Pons (tissue), 1 donor: ENCODE results near the gene PNPLA7.
"Not testable (repeated sequence)": the region's sequence is repeated elsewhere in the genome, so short reads cannot be mapped to it uniquely, and the experiment has no call there.

Experiments
- DNase-seq: peaks from one replicate; pipeline ENCODE4 v3.0.0-alpha.2; 2016; ENCODE audit warnings: low spot score

Gene PNPLA7

DNA sequence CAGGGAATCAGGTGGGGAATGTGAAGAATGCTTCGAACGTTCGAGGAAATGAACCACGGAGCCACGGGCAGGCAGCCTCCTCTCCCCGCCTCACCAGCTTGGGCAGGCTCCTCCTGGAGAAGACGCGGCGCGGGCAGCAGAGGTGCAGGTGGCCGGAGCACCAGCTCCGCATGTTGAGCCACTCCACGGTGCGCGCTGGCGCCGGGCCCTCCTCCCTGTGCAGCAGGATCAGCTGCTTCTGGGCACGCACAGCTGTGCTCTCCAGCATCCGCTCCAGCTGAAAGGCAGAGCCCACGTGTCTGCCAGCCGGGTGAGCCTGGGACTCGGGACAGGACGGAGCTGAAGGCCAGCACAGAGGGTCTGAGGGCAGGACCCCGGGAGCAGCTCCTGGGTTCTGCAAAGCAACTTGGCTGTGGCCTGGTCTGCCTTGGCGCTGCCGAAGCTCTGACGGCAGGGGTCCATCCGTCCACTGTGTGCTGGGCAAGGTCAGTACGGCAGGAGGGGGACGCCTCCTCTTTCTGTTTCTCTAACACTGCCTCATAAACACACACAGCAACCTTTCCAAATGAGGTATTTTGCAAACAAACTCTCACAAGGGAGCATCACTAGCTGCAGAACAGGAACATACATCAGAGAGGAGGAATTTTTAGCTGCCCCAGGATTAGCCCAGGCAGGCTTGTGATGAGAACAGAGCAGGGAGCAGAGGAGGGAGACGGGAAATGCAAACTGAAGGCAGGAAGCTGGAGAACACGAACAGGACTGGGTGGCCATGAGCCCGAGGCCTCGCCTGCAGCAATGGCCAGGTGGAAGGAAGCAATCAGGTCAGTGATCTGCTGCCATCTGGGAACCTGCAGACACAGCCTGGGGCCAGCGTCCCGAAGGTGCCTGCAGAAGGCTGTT is 71.0 kb downstream of the PNPLA7 start:
- peak; percentile 15 for DNase-seq

DNA sequence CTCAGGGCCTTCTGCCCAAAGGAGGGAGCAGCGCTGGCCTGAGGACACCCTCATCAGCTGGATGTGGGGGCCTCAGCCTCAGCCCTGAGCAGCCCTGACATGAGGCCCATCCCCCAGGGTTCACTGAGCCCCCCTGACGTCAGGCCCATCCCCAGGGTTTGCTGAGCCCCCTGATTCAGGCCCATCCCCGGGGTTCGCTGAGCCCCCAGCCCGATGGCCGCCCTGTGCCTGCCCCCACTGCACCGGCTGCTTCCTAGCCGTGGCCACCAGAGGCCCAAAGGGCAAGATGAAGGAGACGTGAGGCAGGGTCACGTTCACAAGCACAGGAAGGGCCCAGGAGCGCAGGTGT is 71.6 kb downstream of the PNPLA7 start:
- no peak for DNase-seq

DNA sequence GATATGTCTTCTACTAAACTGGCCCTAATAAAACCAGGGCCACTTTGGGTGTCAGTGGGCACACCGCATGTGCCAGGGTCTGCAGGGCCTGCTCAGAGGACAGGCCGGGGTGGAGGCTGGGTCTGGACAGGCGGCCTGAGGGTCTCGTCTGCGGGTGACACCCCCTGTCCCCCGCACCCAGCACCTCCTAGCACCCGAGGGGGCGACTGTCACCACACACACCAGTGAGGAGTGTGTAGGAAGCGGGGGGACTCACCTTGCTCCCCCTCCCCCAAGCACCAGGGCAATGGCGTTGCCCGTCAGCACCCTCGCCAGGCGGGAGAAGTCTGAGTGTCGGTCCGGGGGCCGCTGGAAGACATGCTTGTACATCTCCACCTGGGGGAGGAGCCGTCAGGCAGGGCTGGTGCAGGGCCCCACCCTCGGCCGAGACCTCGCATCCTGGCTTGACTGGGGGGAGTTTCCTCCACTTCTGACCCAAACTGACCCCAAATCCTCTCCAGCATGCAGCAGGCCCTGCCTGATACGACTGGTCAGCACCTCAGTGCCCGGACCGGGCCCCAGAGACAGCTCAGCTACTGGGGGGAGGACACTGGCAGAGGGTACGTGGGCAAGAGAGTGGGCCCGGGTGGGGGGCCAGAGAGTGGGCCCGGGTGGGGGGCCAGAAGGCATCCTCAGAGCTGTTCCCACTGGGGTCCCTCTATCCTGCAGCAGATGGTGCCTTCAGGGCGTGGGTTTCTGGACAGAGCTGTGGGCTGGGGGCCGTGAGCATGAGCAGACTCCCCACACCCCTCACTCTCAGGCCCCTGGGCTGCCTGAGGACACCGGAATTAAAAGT is 72.2 kb downstream of the PNPLA7 start:
- DNase-seq = no peak

DNA sequence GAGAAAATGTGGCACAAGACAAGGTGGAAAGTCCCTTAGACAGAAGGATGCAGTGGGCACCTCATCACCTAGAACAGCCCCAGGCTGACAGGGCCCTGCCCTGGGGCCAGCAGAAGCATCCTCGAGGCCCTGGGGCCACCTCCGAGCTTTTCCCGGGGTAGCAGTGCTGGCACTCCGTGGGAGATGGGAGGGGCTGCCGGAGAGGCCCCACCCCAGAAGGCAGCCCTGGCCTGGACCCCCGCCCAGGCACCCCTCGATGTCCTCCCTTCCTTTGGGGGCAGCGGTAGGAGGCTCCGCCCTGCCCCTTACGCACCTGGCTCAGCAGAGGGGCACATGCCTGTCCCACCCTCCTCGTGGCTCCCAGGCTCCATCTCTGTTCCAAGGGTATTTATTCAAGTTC is 73.3 kb downstream of the PNPLA7 start:
- DNase-seq = no peak

DNA sequence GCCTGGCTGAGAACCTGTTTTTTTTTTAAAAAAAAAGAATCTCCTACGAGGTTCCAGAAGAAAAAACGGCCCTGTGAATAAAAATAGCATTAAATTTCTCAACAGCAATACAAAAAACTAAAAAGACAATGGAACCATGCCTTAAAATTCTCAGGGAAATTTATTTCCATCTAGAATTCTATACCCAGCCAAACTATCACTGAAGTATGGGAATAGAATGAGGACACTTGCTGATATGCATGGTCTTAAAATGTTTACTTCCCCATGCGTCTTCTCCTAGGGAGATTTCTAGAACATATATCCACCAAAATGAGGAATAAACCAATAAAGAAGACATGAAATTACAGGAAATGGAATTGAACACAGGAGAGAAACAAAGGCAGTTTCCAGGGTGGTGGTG is 74.5 kb downstream of the PNPLA7 start:
- DNase-seq = no peak

DNA sequence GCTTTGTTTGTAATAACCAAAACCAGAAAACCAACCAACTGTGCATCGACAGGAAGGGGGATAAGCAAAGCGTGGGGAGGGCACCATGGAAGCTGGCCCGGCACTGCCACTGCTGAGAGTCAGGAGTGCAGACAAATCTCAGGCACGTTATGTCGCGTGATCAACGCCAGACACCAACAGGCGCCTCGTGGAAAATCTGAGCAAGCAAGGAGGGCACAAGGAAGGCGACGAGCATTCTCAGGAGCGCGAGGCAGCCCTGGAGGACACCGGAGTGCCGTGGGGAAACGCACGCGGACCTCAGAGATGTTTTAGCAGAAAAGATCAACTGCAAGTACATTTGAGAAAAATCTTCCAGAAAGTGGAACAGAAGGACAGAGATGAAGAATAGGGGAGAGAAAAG is 75.9 kb downstream of the PNPLA7 start:
- DNase-seq = no peak

DNA sequence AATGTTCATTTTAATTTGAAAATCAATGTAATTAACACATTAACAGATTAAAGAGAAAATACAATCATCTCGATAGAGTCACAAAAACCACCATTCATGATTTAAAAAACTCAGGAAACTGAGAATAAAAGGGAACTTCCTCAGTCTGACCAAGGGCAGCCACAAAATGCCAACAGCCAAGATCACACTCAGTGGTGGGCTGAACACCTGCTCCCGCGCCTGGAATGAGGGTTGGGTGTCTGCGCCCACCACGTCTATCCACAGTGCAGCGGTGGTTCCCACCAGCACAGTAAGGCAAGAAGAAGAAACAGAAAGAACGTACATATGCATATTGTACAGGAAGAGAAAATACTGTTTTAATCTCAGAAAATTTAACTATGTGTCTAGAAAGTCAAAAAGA is 79.4 kb downstream of the PNPLA7 start:
- DNase-seq = no peak

DNA sequence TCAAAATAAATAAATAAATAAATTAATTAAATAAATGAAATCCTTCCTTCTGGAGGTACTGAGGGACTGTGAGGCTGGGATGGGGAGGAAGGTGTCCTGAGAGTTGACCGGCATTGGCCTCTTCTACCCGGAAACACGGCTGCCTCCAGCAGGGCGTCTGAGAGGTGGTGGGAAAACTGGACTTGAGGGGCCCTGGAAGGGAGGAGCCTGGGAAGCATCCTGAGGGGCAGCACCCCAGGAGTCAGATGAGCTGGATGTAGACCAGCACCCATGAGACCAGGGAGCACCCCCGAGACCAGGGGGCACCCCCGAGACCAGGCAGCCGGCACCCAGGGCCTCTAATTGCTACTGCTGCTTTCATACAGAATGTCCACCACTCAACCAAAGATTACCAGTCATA is 82.3 kb downstream of the PNPLA7 start:
- DNase-seq = no peak

DNA sequence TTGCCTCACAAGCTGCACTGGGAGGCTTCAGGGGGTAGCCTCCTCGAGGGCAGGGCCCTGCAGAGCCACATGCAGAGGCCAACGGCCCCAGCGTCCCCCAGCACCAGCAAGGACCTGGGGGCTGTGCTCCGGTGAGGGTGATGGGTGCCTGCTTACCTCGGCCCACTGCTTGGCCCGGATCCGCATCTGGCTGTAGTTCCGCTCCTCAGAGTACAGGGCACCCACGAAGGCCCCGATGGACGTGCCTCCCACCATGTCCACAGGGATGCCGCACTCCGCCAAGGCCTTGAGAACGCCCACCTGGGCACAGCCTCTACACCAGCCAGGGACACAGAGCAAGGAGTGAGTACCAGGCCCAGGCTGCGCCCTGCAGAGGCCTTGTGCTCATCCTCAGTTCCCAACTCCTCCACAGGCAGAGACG is 83.0 kb downstream of the PNPLA7 start:
- no peak for DNase-seq

DNA sequence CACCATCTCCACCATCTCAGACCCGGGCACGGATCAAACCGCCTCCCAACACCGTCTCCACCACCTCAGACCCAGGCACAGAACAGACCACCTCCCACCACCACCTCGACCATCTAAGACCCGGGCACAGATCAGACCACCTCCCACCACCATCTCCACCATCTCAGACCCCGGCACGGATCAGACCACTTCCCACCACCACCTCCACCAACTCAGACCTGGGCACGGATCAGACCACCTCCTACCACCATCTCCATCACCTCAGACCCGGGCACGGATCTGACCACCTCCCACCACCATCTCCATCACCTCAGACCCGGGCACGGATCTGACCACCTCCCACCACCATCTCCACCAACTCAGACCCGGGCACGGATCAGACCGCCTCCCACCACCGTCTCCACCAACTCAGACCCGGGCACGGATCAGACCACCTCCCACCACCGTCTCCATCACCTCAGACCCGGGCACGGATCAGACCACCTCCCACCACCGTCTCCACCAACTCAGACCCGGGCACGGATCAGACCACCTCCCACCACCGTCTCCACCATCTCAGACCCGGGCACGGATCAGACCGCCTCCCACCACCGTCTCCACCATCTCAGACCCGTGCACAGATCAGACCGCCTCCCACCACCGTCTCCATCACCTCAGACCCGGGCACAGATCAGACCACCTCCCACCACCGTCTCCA is 83.7 kb downstream of the PNPLA7 start:
- not testable (repeated sequence) for DNase-seq

DNA sequence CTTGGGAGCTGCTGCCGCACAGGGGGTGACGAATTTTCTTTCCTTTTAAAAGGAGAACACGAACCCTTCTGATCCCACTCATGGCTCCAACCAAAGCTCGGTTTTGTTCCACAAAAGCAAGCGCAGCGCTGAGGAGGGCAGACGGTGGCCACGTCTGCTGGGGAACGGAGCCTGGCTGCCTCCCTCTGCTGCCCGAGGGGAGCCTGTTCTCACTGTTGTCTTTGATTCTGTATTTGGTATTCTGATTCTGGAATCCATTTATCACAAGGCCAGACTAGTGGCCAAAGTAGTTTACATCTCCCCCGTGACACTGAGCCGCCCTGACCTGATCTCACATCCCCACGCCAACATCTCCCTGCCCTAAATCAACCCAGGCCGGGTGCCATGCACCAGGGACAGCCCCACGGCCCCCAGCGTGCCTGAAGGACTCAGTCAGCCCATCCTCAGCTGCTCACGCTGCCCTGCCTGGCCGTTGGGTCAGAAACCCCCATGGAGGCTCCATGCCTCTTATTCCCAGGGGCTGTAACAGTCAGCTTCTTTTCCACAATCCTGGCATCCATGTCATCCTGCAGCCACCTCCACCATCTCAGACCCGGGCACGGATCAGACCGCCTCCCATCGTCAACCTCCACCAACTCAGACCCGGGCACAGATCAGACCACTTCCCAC is 84.3 kb downstream of the PNPLA7 start:
- DNase-seq = no peak

DNA sequence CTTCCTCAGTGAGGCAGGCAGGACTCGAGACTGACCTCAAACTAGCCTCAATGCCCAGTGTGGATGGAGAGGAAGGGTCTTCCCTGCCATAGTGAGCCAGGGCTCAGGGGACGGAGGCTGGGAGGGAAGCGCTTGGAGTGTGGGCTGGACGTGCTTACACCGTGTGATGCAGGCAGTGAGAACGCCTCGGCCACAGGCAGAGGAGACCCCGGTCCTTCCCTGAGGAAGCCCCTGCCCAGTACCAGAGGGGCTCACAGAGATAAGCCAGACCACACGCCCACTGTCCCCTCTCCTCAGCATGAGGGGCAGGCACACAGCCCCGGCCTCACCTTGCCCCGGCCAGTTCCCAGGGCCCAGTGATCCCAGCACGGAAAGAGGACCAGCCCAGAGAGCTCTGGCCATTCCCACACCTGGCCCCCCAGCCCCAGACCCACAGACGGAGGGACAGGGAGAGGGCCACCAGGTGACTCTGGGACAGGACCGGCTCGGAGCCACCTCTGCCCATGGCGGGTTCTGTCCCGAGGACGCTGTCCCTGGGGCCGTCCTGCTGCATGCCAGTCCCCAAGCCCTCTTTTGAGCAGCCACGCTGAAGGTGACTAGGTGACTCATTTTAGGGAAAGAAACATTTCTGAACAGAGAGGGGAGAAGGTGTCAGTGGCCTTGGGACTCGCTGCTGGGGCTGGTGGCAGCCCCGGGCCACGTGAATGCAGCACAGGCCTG is 85.0 kb downstream of the PNPLA7 start:
- DNase-seq = no peak

DNA sequence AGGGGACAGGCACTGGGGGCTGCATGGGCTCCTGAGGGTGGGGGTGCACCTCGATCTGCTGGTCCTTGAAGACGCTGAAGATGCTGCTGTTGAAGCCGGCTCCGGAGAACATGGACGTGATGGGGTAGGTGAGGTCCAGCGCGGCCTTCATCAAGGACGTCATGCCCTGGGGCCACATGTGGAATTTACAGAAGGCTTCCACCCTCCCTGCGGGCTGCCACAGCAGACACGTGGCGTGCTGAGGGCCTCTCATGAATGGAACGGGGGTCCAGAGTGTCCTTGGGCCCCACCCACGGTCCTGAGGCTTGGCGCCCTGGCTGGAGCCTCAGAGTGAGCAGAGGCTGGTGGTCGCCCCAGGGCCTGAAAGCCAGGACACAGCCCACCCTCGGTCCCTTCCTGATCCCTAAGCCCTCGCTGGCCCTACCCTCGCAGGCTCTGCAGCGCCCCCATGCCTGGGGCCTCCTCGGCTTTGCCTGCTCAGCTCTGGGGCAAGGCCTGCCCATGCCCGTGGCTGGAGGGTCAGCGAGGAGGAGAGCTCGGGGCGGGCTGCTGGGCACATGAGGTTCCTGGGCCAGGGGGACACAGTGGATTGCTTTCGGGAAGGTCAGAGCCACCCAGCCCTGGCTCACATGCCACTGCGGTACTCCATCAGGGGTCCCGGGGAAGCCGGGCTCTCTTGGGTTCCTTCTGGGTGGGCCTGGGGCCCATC is 85.8 kb downstream of the PNPLA7 start:
- DNase-seq = no peak

DNA sequence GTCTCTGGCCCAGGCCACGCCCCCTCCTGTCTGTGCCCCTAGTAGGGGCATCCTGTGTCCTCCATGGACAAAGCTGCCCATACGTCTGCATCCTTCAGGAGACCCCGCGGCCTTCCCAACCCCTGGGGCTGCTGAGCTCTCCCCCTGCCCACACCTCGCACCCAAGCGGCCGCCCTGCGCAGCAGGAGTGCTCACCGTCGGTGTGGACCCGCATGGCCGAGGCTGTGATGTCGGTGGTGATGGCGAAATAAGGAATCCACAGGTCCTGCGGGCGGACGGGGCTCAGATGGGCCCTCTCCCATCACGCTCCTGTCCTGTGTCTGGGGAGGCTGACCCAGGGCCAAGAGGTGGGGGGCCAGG is 86.3 kb downstream of the PNPLA7 start:
- DNase-seq = no peak

DNA sequence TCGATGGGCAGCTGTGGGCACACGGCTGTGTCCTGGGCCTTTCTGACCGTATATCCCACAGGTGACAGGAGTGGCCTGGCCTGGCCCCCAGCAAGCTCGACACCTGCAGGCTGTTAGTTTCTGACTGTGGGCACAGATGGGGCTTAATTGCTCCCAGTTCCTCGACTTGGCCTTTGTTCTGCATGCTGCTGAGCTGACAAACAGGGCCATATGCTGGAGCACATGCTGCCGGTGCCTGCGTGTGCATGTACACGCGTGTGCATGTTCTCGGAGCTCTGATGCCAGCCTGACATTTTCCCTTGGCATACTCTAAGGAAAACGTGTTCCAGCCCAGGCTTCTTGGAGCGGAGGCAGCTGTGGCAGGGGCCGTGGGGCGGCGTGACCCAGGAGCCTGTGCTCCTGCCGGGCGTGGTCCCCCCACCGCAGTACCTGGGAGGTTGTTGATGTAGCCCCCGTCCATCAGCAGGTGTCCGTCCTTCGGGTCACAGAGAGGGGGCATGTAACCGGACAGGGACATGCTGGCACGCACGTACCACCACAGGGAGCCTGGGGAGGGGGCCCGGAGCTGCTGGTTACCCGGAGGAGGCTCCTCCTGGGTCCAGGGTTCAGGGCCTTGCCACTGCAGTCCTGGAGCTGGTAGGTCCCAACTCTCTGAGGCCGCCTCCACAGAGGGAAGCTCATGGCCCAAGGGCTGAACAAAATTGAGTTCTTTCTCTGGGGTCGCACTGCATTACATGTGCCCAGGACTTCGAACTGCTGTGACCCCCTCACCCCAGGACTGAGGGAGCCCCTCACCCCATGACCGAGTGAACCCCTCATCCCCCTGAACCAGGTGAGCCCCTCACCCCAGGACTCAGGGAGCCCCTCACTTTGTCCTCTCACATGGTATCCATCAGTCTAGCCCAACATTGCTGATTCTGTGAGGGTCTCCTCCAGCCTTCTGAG is 86.9 kb downstream of the PNPLA7 start:
- DNase-seq = no peak

DNA sequence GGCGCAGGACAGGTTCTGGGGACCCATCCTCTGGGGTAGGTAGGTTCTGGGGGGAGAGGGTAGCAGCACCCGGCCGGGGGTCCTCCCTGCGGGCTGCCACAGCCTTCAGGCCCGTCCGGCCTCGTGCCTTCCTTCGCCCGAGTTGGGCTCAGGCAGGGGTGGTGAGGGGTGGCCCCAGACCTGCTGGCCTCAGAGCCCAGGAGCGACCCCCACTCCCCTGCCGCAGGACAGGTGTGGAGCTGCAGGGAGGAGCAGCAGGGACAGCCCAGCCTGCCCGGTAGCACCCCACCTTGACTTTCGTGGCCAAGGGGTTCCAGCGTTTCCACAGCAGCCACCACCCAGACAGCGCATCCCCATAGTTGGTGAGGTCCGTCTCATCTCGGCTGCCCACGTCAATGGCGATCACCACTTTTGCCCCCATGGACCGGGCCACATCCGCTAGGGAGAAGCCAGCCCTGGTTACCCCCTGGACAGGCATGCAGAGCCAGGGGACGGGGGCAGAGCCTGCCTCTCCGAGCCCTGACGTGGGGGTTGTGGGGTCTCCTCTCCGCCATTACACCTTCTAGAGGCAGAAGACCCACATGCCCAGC is 87.7 kb downstream of the PNPLA7 start:
- no peak for DNase-seq

DNA sequence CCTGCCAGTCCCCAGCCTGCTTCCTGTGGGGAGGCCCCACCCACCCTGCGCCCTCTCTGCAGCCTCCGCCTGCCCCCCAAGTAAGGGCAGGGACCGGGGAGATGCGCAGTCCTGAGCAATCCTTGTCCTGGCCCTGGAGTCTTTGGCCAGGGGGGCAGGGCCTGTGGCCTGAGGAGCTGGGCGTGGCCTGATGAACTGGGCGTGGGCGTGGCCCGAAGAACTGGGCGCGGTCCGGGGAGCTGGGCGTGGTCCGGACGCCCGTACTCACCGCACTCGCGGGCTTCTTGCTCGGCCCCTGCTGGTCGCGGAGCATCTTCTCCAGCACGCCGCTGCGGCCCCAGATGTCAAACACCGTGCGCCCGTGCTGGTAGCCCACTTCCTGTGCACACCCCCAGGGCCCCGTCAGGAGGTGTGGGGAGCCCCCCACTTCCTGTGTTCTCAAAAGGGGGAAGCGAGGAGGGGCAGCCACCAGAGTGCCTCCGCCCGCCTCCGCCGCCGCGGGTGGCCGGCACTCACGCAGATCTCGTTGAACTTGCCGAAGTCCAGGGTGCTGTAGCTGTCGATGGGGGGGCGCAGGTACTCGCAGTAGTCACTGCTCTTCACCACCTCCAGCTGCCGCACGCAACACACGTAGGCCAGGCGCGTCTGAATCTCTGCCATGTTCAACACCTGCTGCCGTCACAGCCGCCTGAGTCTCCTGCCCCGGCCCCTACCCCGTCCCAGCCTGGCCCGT is 88.4 kb downstream of the PNPLA7 start:
- DNase-seq = no peak

DNA sequence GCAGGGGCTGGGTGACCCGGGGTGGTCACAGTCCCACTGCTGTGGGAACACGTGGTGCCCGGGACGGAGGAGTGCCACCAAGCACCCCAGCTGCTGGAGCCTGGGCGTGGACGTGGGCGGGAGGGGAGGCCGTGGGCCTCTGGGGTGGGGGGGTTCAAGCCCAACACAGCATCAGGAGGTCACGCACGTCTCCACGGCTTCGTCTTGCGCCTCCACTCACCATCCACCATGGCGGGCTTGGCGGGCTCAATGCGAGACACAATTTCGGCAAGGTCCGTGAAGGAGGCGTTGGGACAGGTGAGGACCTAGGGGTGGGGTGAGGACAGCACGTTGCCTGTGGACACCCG is 88.9 kb downstream of the PNPLA7 start:
- DNase-seq = no peak
